Uterine smooth muscle cell (primary cell): ENCODE results near the gene KIAA1549. TPM values are rescaled to one million over a fixed set of nuclear protein-coding genes. Genes with fewer than 3 reads are reported as not detected.

Experiments used
- total RNA-seq: library from RNA; depleted of rRNA; stranded (reverse); fragments of >200 nt; gene quantifications from 2 replicates; pipeline ENCODE4 v1.2.3, GENCODE V29; 2014

KIAA1549 gene
- 1.5 and 2.4 TPM in 2 replicates for total RNA-seq

DNA sequence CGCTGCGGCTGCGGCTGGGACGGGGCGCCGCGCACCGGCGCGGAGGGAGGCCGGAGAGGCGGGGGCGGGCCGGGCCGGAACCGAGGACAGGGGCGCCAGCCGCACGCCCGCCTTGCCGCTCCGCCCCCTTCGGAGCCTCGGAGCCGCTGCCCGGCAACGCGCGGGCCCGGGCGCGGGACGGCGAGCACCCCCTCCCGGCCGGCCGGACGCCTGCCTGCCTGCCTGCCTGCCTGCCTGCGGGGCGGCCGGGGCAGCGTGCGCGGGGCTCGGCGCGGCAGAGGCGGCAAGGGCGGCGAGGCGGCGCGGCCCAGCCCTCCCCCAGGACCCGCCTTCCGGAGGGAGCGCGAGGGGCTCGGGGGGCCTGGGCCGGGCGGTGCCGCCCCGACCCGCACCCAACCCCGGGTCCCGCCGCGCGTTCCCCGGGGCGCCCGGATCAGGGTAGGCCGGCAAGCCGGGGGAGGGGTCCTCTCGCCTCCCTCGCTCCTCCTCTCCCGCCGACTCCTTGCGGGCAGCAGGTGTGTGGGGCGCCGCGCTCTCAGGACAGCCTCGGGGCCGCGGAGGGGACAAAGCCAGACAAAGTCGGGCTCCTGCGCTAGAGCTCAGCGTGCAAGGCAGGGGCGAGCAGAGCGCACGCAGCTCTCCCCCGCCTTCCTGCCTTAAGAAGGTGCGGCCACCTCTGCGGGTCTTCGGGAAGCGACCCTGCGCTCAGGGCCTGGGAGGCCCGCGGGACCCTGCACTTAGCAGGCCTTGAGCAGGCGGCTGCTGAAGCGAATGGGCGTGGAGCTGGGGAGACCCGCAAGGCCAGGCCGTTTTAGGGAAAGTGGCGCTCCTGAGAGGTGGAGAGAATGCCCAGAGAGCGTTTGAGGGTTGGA lies at the start of gene KIAA1549:
KIAA1549 (minus strand) TSS at position 58 of the 872 bp plus-strand sequence. CDS start 120 bp downstream, outside the sequence.

DNA sequence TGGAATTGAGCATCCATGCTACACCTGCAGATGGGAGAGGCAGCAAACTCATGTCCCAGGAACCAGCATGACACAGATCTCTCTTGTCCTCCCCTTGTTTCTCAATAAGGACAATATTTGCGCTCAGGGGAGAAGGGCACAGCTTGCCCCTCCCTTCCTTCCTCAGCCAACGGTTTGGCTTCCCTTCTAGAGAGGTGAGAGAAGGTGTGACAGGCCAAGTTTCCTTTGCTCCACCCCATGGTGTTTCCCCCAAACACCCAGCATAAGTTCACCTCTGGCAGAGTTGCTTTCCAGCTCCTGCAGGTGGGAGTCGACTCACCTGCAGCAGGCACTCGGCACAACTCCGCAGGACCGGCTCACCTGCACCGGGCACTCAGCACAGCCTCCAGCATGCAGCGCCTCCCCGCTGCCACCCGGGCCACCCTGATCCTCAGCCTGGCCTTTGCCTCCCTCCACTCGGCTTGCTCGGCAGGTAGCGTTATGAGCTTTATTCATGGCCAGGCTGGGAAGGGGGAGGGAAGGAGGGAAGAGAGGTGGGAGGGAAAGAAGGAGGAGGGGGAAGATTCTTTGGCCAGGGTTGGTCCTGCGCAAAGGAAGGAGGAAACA lies 183.4 kb downstream of the KIAA1549 start, which contains the start of the genes ATP6V0A4 and TMEM213:
ATP6V0A4 (minus strand) TSS at position 482 of the 606 bp plus-strand sequence. CDS start 26,949 bp downstream, outside the sequence.
TMEM213 (plus strand) TSS at position 280 of the 606 bp plus-strand sequence; CDS start at position 391, 111 bp downstream.

Other genes starting within 250 kb of the KIAA1549 start
- not detected in 2 replicates for gene TMEM213, start 183.4 kb downstream of the KIAA1549 start, total RNA-seq
- gene ATP6V0A4, start 183.2 kb downstream of the KIAA1549 start, total RNA-seq: under 0.01 TPM in 2 replicates
- gene ZC3HAV1L, start 54.7 kb upstream of the KIAA1549 start, total RNA-seq: 8.0 and 9.5 TPM in 2 replicates
- gene ZC3HAV1, start 128.3 kb upstream of the KIAA1549 start, total RNA-seq: 25.3 and 28.9 TPM in 2 replicates
- gene UBN2, start 249.8 kb upstream of the KIAA1549 start, total RNA-seq: 5.6 and 7.9 TPM in 2 replicates